ENCODE results near the gene UST.
A peak's percentile ranks its signal among the peaks of the same experiment; 100 is the strongest.

UST gene

DNA sequence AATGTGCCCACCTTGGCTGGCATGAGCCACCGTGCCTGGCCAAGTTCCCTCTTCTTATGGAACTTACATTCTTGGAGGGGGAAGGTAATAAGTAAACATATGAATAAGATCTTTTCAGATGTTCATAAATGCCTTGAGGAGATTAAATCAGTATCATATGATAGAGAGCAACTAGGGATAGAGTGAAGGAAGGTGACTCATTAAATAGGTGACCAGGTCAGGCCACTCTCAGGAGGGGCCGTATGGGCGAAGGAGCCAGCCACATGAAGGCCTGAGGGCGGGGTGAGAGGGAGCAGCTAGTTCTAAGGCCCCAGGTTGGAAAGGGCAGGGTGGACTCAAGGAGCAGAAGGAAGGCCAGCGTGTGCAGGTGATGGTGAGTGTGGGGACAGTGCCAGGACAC lies 91.1 kb downstream of the UST start:
- no peak overlapping the region for H3K4me3 Mint-ChIP-seq
- TF ChIP-seq, protein P1, sequence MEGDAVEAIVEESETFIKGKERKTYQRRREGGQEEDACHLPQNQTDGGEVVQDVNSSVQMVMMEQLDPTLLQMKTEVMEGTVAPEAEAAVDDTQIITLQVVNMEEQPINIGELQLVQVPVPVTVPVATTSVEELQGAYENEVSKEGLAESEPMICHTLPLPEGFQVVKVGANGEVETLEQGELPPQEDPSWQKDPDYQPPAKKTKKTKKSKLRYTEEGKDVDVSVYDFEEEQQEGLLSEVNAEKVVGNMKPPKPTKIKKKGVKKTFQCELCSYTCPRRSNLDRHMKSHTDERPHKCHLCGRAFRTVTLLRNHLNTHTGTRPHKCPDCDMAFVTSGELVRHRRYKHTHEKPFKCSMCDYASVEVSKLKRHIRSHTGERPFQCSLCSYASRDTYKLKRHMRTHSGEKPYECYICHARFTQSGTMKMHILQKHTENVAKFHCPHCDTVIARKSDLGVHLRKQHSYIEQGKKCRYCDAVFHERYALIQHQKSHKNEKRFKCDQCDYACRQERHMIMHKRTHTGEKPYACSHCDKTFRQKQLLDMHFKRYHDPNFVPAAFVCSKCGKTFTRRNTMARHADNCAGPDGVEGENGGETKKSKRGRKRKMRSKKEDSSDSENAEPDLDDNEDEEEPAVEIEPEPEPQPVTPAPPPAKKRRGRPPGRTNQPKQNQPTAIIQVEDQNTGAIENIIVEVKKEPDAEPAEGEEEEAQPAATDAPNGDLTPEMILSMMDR (IDR thresholded peaks at IDR 0.05), result no peak
- no peaks in the 10 kb centered on the region for H3K9me3 Mint-ChIP-seq
- H3K27me3 Mint-ChIP-seq (ENCODE audit: low read depth, poor library complexity), result no peaks in the 10 kb centered on the region
- no peak for DNase-seq
- H3K4me1 Mint-ChIP-seq, result no peaks in the 10 kb centered on the region
- H3K36me3 Mint-ChIP-seq (ENCODE audit: low read depth), result peaks cover 5% of the 10 kb centered on the region
- peak overlapping the region; percentile 57 for H3K27ac Mint-ChIP-seq

DNA sequence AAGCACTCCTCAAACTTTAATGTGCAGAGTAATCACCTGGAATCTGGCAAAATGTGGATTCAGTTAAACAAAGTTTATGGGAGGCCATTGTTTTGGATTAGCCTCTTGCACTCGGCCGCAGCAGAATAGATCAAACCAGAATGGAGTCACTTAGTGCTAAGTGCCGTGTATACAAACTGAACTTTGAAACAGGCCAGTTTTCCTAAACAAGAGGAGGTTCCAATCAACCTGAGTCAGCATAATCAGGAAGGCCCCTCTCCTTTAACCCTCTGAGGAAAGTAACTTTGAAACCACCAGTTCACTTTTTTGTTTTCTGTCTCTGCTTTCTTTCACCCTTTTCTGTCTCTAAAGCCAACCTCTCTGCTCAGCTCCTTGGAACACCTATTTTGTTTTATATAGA lies 92.2 kb downstream of the UST start:
- Mint-ChIP-seq H3K27ac (no peak overlapping the region), H3K4me1 (no peaks in the 10 kb centered on the region), H3K9me3 (no peaks in the 10 kb centered on the region), H3K27me3 (ENCODE audit: low read depth, poor library complexity) (no peaks in the 10 kb centered on the region), H3K36me3 (ENCODE audit: low read depth) (no peaks in the 10 kb centered on the region), H3K4me3 (no peak overlapping the region)
- TF ChIP-seq, protein P1 (IDR thresholded peaks at IDR 0.05), result no peak
- DNase-seq, result no peak

DNA sequence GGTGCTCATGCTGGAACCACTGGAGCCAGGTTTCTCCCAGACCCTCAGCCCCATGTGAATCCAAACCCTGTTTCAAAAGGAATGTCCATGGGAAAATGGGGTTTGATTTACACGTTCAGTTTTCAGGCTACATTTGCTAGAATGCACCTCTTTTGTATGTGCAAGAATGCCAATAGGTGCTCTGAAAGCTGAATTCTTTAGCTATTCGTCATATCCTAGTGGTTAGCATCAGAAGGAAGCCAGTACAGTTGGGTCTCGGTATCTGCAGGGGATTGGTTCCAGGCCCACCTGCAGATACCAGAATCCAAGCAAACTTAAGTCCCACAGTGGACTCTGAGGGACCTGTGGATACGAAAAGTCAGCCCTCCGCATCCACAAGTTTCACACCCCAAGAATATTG lies 93.4 kb downstream of the UST start:
- no peak for DNase-seq
- TF ChIP-seq, protein P1 (IDR thresholded peaks at IDR 0.05), result no peak
- no peak overlapping the region for H3K27ac Mint-ChIP-seq
- no peaks in the 10 kb centered on the region for H3K27me3 Mint-ChIP-seq (ENCODE audit: low read depth, poor library complexity)
- peaks cover 8% of the 10 kb centered on the region for H3K36me3 Mint-ChIP-seq (ENCODE audit: low read depth)
- H3K4me1 Mint-ChIP-seq, result no peaks in the 10 kb centered on the region
- H3K9me3 Mint-ChIP-seq, result no peaks in the 10 kb centered on the region
- no peak overlapping the region for H3K4me3 Mint-ChIP-seq

DNA sequence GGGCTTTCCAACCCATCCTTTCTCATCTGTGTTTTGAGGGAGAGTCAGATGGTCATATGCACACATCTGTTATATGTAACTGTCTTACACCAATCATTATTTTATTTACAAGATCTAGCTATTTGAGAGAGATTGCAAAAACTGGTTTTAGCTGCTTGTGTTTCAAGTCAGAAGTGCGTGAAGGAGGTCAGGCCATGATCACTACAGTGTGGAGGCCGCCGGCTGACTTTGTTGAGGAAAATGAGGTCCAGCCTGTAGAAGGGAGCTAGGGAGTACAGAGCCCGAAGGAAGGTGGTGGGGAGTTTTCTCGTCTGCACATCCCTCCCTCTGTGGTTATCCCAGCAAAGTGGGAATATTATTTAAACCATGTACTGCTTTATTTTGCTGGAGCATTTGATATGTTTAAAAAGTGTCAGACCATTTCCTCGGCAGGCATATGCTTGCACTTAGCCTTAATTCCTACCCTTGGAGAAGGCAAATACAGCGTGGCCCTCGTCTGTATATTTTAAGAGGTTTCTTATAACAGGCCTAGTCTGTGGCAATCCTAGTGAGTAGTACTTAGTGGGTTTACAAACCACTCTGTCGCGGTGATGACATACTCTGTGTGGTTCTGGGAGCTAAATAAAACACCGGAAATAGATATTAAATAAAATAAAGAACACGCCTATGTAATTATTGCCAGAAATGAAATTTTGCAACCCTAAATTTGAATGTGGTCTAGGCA lies 95.6 kb downstream of the UST start:
- H3K27ac Mint-ChIP-seq, result no peak overlapping the region
- no peak for DNase-seq
- H3K4me1 Mint-ChIP-seq, result peaks cover 6% of the 10 kb centered on the region
- no peaks in the 10 kb centered on the region for H3K27me3 Mint-ChIP-seq (ENCODE audit: low read depth, poor library complexity)
- H3K4me3 Mint-ChIP-seq, result no peak overlapping the region
- TF ChIP-seq, protein P1 (IDR thresholded peaks at IDR 0.05), result no peak
- H3K9me3 Mint-ChIP-seq, result peaks cover 4% of the 10 kb centered on the region
- peaks cover 10% of the 10 kb centered on the region for H3K36me3 Mint-ChIP-seq (ENCODE audit: low read depth)

DNA sequence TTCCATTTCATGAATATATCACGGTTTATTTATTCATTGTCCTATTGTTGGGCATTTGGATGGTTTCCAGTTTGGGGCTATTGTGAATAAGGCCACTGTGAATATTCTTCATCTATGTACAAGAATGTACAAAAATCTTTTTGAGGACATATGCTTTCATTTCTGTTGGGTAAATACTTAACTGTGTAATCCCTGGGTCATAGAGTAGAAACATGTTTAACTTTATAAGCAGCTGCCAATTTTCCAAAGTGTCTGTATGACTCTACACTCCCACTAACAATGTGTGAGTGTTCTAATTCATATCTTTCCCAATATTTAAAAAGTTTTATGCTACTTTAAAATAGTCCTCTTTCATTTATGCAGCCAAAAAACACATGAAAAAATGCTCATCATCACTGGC lies 98.6 kb downstream of the UST start:
- peaks cover 15% of the 10 kb centered on the region for H3K36me3 Mint-ChIP-seq (ENCODE audit: low read depth)
- TF ChIP-seq, protein P1 (IDR thresholded peaks at IDR 0.05), result no peak
- DNase-seq, result no peak
- peaks cover 24% of the 10 kb centered on the region for H3K4me1 Mint-ChIP-seq
- peaks cover 4% of the 10 kb centered on the region for H3K9me3 Mint-ChIP-seq
- H3K27me3 Mint-ChIP-seq (ENCODE audit: low read depth, poor library complexity), result no peaks in the 10 kb centered on the region
- H3K27ac Mint-ChIP-seq, result no peak overlapping the region
- H3K4me3 Mint-ChIP-seq, result no peak overlapping the region

Data from nephron progenitor cell (in vitro differentiated cells).